ENCODE data around the gene EIF2AK3.

The EIF2AK3 gene

DNA sequence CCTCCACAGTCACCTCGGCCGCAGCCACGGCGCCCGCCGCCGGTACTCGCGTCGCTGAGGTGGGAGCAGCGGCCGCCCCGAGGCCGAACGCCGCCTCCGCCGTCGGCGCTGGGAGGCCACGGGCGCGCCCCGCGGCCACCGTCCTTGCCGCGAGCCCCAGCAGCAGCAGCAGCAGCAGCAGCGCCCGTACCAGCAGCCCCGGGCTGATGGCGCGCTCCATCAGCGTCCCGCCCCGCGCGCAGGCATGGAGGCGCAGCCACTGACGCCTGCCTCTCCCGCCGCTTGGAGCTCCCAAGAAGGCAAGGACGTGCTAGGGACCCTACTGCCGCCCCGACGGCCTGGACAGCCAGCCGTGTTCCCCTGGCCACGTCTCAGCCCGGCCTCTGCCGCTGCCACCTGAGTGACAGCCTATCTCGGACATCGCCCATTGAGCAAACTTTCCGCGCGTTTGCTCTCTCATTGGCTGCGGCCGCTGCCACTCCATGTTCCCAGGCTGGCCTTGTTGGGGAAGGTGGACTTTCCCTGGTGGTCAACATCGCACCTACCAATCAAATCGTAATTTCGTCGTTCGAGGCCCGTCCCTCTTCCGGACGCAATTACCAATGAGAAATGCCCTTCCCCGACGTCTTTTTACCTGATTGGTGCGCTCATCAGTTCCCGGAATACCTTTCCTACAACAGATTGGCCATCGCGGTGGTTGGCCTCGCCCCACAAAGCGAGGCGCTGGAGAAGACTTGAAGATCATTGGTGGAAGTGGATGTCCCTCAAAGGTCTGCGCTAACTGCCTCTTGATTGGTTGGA is at the start of gene EIF2AK3:
EIF2AK3 (minus strand) TSS at position 410 of the 801 bp plus-strand sequence; CDS start at position 220, 190 bp downstream.
- peak; percentile 100 for DNase-seq (ENCODE audit: low read depth)

DNA sequence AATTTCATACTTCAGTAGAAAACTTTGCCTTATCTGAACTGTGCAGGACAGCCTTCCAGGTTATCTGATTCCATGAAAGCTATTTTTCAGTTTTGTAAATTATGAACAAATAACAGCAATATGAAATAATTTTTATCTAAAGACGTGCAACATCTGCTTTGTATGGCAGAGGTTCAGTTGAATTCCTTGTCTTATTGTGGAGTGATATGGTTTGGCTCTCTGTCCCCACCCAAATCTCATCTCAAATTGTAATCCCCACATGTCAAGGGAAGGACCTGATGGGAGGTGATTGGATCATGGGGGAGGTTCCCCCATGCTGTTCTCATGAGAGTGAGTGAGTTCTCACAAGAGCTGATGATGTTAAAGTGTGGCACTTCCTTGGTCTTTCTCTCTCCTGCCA is 46.1 kb upstream of the EIF2AK3 start:
- DNase-seq (ENCODE audit: low read depth) = no peak

DNA sequence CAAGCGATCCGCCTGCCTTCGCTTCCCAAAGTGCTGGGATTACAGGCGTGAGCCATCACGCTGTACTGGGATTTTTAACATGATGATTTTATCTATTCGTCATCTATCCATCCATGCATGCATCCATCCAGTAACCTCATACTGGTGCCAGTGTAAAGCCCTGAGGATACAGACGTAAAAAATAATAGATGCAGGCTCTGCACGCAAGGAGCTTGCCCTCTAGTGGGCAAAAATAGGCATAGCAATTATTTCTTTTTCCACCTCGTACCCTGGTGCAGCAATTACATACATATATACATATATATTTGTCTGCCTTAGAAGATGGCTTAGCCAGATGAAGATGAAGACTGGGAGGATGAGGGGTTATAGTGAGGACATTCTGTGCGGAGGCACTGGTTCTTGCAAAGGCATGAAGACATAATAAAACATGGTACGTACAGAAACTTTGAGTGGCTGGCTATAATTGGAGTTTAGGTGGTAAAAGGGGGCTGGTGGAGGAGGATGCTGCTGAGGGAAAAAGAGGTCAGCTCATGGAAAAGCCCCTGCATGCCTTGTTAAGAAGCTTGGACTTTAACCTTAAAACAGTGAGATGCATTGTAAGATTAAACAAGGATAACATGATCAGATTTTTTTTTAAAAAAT is 44.6 kb upstream of the EIF2AK3 start:
- DNase-seq (ENCODE audit: low read depth) = peak; percentile 65

DNA sequence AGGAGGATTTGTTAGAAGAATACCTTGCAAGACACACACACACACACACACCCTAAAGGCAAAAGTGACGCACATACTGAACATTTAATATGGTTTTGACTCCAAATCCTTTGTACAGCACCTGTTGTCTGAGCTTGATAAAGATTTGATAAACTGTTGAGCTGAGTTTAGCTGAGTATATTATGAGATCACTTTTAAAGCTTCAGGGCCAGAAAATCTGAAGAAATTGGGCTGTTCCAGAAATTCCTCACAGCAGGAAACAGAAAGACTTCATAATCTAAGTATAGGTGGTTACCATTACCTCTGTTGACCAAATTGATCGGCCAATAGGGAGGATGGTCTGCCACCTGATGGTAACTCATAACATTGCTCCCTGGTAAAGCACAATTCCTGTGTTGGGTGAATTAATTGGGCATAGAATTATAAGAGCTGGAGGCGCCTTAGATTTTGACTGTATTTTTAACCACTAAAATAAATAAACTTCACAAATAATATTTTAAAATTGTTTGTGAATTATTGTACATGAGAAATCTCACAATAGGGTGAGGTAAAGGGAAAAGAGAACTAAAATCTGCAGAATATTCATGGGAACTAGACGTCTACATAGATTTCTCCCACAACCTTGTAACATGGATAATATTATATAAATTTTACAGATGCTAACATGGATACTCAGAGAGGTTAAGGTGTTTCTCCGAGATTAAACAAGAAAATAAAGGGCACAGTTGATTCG is 42.4 kb upstream of the EIF2AK3 start:
- DNase-seq (ENCODE audit: low read depth) = peak; percentile 45

DNA sequence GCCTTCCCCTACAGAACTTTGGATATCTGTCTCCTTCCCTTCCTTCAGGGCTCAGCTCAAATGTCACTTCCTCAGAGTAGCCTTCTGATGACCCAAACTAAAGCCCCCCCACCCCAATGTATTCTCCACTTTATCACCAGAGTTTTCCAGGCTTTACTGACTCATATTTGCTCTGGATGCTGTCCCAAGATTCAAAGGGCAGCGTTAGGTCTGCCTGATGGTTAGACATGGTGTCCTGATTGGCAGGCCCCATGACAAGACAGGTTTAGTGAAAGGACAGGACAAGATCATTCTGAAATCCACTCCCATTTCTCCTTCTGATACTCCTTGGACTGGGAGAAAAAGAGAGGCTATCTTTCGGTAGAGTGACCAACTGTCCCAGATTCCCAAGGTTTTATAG is 41.6 kb upstream of the EIF2AK3 start:
- no peak for DNase-seq (ENCODE audit: low read depth)

DNA sequence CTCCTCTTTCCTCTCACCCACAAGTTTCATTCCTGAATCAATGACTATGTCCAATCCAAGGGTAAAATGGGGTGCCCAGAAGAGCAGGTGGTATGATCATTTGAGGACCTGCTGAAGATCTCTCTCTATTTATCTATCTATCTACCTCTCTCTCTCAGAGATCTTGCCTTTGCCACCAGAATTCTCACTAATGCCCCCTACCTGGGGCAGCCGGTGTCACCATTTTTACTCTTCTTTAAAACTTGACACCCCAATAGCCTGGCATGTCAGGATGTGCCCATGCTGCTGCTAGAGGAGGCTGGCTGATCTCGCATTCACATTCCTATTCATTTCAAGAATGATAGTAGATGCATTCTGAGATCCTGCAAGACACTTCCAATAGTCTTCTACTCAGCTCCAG is 40.0 kb upstream of the EIF2AK3 start:
- no peak for DNase-seq (ENCODE audit: low read depth)

DNA sequence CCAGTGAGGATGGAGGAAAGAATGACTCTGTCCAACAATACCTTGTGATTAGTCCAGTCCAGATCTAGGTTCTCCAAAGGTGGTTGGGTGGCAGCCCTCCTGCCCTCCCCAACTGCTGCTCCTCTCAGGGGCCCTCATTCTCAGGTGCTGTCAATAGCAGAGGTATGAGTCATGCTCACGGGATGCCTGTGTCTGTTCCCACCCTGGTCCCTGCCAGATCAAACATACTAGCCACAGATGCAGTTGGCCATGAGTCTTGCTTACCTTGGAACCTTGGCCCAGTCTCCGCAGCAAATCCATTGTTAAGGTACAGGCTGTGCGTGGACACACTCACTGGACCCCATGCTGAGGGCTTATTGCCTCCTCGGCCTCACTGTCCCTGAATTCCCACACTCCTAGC is 39.3 kb upstream of the EIF2AK3 start:
- no peak for DNase-seq (ENCODE audit: low read depth)

DNA sequence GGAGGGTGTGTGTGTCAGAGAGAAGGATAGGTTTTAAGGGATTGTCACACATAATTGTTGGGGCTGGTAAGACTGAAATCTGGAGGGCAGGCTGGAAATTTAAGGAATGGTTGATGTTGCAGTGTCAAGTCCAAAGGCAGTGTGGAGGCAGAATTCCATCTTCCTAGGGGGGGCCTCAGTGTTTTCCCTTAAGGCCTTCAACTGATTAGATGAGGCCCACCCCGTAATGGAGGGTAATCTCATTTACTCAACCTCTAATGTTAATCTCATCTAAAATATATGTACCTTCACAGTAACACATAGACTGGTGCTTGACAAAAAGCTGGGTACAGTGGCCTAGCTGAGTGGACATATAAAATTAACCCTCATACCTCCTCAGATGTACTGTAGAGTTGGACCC is 33.4 kb upstream of the EIF2AK3 start:
- no peak for DNase-seq (ENCODE audit: low read depth)

DNA sequence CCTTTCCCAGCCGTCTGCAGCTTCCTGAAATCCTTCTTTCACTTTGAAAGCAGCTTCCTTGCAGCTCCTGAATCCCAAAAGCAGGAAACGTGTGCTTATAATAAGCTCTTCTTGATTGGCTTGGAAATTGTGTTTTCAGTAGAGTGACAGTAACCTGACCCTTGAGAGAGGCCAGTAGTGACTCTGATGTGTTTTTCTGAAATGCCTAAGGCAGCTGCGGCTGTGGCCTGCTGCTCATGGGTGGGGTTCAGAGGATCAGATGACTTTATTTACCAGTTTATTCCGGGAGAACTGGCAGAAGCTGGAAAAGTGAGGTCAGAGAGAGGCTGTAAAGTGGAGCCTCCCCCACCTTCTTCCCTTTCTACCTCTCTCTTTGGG is 32.3 kb upstream of the EIF2AK3 start:
- peak; percentile 81 for DNase-seq (ENCODE audit: low read depth)

DNA sequence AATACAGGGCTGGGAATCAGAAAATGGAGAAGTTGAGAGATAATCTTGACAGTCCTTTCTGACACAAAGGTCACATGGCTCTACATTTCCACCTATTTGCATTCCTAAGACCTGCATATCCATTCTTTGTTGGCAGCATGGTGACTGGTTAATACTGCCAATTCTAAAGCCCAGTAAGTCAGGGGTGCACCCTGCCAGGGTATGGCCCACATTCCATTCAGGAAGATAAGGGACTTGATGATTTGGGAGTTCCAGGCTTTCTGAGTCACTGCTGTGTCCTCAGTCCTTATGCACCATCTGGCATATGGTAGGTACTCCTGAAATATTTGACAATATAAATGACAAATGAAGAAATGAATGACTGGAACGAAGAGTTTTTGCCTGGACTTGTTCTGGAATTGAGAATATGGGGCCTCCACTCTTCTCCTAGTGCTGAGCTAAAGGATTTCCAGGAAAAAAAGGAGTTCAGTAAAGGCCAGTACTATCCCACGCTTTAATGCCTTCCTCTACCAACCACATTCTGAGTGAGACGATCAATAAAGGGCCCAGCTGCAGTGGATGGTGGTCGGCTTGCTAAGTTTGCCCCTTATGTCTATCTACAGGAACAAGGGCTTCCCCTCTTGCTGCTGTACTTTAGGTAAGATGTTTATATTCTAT is 31.7 kb upstream of the EIF2AK3 start:
- DNase-seq (ENCODE audit: low read depth) = peak; percentile 28

DNA sequence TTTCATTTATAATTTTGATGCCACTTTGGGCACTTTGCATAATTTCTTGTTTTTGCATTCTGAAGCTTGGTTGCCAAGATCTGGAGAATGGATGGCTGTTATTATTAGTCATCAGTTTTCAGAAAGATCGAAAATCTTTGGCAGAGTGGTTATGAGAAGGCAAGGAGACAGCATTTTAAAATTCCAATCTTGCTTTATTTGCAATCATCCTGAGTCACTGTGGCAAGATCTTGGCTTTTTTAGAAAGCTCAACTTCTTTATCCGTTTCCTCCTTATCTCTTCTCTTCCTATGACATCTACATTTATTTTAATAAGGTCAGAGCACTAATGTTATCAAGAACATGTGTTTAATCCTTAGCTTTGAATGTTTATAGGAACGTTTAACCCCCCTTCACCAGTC is 31.1 kb upstream of the EIF2AK3 start:
- peak; percentile 86 for DNase-seq (ENCODE audit: low read depth)

DNA sequence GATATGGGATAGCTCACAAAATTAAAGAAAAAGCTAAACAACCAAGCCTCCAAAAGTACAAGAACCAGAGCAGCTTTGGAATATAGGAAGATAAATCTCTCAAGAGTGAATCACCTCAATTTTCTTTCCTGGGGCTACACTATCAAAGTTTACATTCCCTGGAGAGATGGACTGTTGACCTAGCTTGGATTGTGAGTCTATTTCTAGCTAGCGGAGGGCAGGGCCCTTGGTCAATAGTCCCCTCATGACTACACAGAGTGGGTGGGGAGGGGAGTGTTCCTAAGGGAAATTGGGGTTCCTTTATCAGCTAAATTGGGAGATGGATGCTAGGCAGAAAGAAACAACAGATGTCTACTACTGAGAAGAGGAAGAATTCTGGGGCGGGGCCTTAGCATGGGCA is 29.9 kb upstream of the EIF2AK3 start:
- peak; percentile 52 for DNase-seq (ENCODE audit: low read depth)

DNA sequence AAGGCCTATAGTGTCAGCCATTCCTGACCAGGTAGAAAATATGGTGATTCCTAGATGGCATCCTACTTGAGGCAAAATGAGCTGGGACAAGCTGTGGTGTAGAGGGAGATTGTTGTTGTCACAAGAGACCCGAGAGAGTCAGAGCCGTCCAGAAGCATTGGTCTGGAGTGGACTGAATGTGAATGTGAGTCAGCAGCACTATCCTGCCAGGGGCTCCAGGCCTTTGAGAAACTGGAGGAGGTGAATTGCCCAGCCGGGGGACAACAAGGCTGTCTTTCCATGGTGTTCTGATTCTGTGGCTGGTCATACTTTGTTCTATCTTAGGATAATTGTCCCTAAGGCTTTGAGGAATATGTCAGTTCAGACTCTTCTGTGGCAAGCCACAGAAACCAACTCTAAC is 29.4 kb upstream of the EIF2AK3 start:
- peak; percentile 80 for DNase-seq (ENCODE audit: low read depth)

DNA sequence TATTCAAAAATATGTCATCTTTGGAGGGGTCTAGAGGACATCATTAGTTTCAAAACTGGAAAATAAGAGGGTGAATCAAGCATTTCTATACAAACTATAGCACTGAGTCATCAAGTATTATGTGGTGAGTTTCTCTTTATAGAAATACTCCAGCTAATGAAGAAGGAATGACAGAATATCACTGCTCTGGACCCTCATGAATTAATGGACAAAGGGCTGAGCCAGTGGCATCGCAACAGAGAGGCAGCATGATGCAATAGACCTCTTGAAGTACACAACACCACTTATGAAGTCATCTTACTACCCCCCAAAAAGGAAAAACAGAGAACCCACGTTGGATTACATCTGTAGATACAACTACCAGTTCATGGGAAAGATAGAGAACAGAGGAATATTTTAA is 27.4 kb upstream of the EIF2AK3 start:
- DNase-seq (ENCODE audit: low read depth) = peak; percentile 89

DNA sequence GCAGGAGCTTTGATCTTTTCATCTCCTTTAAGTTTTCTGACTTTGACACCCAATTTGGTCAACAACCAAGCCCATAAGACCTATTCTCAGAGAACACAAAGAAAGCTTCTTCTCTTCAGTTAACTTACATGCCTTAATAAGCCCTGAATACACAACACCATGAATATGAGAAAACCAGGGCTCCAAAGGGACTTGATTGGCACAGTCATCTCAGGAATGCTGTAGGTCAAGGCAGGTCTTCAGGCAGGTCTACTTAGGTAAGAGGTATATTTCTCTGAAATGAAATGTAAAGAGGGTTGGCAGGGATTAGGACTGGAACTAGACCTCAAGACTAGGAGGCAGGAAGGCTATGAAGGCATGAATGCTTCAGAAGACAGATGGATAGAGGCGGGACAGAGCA is 24.4 kb upstream of the EIF2AK3 start:
- no peak for DNase-seq (ENCODE audit: low read depth)

DNA sequence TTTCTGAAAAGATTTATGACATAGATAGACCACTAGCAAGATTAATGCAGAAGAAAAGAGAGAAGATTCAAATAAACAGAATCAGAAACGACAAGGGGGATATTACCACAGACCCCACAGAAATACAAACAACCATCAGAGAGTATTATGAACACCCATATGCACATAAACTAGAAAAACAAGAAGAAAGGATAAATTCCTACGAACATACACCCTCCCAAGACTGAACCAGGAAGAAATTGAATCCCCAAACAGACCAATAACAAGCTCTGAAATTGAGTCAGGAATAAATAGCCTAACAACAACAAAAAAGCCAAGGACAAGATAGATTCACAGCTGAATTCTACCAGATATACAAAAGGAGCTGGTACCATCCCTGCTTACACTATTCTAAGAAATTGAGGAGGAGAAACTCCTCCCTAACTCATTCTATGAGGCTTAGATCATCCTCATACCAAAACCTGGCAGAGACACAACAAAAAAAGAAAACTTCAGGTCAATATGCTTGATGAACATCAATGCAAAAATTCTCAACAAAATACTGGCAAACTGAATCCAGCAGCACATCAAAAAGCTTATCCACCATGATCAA is 18.1 kb upstream of the EIF2AK3 start:
- DNase-seq (ENCODE audit: low read depth) = peak; percentile 16

DNA sequence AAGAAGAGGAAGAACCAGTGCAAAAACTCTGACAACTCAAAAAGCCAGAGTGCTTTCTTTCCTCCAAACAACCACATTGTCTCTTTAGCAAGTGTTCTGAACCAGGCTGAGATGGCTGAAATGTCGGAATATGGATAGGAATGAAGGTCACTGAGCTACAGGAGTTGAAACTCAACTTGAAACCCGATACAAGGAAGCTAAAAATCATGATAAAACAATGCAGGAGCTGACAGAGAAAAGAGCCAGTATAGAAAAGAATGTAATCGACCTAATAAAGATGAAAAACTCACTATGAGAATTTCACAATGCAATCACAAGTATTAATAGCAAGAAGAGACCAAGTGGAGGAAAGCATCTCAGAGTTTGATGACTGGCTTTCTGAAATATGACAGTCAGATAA is 15.0 kb upstream of the EIF2AK3 start:
- peak; percentile 60 for DNase-seq (ENCODE audit: low read depth)

DNA sequence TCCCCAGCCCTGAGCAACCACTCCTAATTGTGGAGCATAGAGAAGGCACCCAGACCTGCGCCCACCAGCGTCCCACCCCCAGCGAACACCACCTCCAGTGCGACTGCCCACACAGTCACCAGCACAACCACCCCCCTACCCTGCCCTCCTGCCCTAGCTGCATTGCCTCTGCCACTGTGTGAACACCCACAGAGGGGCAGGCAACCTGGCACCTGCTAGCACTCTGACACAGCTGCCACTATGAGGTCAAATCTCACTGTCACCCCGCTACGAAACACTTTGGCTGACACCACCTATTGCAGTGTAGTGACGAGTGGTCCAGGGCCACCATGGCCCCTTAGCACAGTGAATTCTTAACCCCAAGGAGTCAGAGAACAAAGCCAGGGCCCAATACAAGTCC is 14.1 kb upstream of the EIF2AK3 start:
- DNase-seq (ENCODE audit: low read depth) = no peak

DNA sequence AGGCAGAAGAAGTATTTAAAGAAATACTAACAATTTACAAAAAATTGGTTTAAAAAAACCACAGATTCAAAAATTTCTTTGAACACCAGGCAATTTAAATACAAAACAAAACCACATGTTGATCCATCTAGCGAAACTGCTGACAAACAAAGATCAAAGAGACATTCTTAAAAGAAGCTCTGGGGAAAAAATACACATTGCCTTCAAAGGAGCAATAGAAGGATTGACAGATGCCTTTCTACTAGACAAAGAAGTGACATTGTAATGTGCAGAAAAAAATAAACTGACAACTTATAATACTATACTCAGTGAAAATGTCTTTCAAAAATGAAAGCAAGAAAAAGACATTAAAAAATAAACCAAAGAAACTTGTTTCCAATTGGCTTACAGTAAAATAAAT is 12.6 kb upstream of the EIF2AK3 start:
- DNase-seq (ENCODE audit: low read depth) = no peak

DNA sequence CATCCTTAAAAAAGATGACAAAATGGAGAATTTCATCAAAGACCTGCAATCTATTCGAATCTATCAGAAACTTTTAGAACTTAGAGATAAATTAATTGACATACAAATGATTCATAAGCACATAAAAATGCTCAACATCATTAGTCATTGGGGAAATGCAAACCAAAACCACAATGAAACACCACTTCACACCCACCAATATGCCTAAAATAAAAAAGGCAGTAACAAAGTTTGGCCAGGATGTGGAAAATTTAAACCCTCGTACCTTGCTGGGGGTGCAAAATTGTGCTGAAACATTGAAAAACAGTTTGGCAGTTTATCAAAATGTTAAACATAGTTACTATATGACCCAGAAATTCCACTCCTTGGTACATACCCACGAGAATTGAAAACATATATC is 11.5 kb upstream of the EIF2AK3 start:
- DNase-seq (ENCODE audit: low read depth) = peak; percentile 50

DNA sequence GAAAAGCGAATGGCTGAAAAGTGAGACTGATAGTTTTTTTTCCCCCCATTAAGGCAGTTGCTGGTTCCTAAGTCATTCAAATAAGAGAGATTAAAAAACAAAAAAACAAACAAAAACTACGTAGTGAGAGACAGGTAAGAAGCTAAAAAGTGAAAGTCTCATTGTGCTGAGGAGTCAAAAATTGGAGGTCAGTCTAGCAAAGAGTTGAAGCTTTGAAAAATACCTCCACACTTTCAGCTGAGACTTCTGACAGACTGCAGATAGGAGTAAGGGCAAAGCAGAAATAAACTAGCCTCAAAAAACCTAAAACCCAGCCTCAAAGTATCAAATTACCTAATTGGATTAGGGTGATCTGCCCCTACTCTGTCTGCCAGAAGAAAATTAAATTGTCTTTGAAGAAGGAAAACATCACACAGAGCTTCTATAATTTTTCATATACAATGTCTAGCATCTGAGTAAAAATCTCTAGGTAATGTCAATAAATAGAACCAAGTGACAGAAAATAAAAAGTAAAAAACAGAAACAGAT is 10.9 kb upstream of the EIF2AK3 start:
- DNase-seq (ENCODE audit: low read depth) = peak; percentile 8

DNA sequence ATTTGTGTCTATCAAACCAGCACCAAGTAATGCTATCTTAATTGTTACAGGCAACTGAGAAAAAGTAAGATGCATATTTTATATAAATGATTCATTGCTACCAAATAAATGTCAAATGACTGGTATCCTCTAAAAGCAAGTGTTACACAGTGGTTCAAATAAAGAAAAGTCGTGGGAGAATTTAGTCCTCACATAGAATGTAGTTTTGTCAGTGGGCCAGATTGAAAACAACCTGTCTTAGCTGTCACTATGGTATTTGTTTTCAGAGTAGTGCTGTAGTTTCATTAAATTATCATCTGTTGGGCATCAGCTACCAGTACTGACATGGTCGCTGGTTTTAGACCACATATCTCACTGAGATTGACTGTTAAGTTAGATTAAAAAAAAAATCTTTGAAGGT is 10.2 kb upstream of the EIF2AK3 start:
- peak; percentile 14 for DNase-seq (ENCODE audit: low read depth)

Measured in iris pigment epithelial cell (primary cell).